ENCODE results near the gene TRMT1. TPM values are rescaled to one million over a fixed set of nuclear protein-coding genes. Genes with fewer than 3 reads are reported as not detected.

The TRMT1 gene
- total RNA-seq, 1 donor from 2014 or later: 3.9 TPM

GRCh38 chr19:13102666-13103580 lies 13.6 kb downstream of the TRMT1 start, which contains the start of gene LYL1:
LYL1 (minus strand) TSS chr19:13102858; CDS start chr19:13101171, 1,687 bp downstream.
- peak; percentile 92 for DNase-seq (ENCODE audit: low spot score)

GRCh38 chr19:13102416-13102665 lies 14.2 kb downstream of the TRMT1 start:
- DNase-seq (ENCODE audit: low spot score): no peak

DNA sequence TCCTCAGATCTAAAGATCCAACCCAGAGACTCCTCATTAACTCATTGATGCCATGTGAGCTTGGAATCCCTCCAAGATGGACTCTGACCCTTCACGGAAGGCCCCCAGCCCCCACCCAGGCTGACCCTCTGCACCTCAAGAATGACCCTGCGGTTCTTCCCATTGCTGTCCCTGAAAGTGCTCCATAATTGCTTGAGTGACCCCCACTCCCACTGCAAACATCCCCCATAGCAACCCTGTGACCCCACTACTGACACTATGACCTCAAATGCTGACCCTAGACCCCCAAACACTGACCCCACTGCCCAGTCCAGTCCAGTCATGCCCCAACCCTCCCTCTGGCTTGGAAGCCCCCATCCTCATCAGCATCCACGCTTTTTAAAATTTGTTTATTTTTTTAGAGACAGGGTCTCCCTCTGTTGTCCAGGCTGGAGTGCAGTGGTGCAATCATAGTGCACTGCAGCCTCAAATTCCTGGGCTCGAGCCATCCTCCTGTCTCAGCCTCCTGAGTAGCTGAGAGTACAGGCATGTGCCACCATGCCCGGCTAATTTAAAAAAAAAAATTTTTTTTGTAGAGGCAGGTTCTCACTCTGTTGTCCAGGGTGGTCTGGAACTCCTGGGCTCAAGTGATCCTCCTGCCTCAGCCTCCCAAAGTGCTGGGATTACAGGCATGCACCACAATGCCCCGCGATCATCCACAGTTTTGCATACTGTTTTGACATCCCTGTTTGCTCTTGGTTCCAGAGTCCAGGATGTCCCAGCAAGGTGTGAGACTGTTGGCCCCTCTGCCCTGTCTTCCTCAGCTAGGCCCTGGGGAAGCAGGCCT lies 14.7 kb downstream of the TRMT1 start:
- no peak for DNase-seq (ENCODE audit: low spot score)

GRCh38 chr19:13100841-13101589 lies 15.5 kb downstream of the TRMT1 start:
- DNase-seq (ENCODE audit: low spot score): no peak

DNA sequence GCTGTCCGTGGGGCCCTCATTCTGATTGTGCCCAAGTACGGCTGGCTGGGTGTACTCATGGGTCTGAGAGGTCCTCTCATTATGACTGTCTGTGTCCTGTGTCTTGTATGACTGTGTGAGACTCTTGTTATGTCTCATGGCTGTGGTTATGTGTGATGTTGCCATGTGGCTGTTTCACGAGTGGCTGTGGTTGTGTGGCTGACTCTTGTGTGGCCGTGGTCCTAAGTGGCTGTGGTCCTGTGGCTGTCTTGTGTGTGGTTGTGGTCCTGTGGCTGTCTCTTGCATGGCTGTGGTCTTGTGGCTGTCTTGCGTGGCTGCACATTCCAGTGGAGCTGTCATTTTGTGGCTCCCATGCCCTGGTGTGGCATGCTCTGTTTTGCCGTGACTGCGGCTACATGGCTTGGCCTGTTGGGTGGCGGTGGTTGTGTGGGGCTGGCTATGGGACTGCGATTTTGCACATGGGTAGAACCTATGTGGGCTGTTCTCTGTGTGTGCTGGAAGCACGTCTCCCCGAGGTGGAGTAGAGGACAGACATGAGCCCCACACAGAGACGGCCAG lies 16.4 kb downstream of the TRMT1 start:
- DNase-seq (ENCODE audit: low spot score): no peak

DNA sequence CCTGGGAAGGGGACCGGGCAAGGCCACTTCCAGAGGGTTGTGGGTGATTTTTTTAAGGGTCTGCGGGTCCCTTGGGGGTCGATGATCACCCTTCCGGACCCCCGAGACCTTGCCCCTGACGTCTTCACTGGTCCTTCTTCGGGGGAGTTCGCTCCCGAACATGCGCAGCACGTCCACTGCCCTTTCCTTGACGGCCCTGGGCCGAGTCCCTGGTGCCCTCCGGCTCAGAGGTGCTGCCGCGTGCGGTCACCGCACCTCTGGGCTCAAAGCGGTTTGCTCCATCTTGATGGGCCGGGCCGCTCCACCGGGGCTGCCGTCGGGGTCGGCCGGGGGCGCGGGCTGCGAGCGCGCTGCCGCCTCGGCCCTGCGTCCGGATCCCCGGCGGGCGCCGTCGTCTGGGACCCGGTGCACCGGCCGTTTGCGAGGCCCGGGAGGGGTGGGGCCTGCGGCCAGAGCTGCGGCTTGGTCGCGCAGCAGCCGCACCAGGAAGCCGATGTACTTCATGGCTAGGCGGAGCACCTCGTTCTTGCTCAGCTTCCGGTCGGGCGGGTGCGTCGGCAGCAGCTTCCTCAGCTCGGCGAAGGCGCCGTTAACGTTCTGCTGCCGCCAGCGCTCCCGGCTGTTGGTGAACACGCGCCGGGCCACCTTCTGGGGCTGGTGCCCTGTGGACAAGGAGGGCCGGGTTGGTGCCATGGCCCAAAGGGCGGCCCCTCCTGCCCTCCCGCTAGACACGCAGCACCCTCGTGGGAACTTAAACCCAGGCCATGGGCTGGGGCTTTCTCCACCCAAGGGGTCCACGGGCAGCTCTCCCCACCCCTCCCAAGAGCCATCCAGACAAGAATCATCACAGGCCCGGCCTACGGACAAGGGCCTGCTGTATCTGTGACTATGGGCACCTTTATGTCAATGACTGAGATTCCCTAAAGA lies 17.2 kb downstream of the TRMT1 start:
- DNase-seq (ENCODE audit: low spot score): no peak

DNA sequence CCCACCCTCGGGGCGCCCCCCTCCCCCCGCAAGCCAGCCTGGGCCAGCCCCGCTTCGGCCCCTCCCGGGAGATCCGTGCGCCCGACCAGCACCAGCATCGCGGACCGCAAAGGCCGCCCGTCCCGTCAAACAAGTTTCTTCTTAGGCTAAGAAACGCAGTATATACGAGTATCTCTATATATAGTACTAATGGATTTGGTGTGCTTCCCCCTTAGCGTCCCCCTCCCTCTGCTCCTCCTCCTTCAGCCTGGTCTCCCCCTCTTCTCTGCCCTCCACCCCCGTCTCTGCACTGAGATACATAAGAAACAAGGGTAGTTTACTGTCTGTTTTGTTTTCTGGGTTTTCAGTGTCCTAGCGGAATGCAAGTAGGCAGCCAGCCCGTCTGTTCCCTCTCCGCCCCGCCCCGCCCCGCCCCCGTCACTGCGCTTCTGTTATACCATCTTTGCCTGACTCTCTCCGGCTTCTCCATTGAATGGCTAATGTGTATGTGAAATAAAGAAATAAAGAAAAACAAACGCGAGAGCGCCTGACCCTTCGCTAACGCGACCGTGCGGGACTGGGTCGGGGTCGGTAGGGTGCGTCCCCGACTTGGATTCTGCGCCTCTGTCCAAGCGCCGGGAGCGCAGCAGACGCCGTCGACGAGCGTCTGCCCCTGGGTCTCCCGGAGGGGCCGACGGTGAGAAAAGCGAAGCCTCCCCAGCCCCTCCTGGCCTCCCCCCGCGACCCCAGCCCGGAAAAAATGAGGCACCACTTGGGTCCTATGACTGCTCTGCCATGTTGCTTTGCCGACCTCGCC lies 18.1 kb downstream of the TRMT1 start:
- peak; percentile 83 for DNase-seq (ENCODE audit: low spot score)

- no peak for DNase-seq (ENCODE audit: low spot score)
These were observed 18.9 kb downstream of the TRMT1 start for GRCh38 chr19:13097463-13098258.

GRCh38 chr19:13097033-13097462 lies 19.5 kb downstream of the TRMT1 start:
- DNase-seq (ENCODE audit: low spot score): no peak

DNA sequence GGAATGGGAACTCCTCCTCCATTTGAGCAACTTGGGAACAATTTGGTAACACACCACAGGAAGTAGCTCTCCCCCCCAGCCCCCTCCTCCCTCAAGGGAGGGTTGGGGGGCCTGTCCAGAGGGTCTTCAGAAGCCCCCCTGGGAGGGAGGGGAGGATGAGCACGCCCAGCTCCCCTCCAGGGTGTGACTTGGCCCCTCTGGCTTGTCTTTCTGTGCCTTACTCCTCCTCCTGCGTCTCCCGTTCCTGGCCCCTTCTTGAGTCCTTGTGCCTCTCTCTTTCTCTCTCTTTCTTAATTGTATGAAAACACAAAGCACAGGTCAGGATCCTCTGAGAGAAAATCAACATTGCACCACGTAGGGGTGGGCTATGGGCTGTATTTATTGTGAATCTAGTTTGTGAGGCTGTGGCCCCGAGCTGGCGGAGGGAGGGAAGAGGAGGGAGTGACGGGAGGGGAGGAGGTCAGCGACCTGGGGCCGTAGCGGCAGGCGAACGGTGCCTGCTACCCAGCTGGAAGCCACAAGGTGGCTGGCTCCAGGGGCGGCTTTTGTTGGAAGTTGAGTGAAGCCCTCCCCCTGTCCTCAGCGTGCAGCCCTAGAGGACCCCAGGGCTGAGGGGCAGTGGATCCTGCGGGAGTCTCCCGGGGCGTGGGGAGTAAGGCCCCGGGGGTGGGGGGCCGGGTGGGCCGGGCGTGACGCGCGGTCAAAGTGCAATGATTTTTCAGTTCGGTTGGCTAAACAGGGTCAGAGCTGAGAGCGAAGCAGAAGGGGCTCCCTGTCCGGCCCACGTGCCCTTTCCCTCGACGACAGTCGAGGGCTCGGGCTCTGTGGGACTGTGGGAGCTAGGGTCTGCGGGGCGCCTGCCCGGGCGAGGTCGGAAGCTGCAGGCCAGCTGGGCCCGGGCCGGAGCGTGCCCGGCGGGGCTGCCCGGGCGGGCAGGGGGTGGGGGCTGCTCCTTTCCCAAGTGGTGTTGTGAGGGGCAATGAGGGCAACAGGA lies 20.3 kb downstream of the TRMT1 start:
- no peak for DNase-seq (ENCODE audit: low spot score)

DNA sequence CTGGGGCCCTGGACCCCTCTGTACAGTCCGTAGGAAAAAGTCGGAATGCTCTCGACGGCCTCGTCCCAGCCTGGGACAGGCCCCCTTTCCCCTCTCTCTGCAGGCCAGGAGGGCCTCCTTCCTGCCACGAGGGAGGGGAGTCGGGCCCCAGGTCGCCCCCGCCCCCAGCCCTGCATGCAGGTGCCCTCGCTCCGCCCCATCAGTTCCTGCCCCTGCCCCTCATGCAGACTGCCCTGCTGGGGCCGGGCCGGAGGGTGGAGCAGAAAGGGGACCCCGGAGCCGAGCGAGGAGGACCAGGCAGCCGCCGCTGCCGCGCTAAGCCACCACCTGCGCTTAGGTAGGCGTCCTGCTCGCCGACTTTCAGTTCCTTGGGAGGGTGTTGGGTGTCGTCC lies 21.2 kb downstream of the TRMT1 start:
- no peak for DNase-seq (ENCODE audit: low spot score)

GRCh38 chr19:13094771-13095392 lies 21.7 kb downstream of the TRMT1 start:
- no peak for DNase-seq (ENCODE audit: low spot score)

- no peak for DNase-seq (ENCODE audit: low spot score)
These were observed 22.4 kb downstream of the TRMT1 start for GRCh38 chr19:13094106-13094504.

DNA sequence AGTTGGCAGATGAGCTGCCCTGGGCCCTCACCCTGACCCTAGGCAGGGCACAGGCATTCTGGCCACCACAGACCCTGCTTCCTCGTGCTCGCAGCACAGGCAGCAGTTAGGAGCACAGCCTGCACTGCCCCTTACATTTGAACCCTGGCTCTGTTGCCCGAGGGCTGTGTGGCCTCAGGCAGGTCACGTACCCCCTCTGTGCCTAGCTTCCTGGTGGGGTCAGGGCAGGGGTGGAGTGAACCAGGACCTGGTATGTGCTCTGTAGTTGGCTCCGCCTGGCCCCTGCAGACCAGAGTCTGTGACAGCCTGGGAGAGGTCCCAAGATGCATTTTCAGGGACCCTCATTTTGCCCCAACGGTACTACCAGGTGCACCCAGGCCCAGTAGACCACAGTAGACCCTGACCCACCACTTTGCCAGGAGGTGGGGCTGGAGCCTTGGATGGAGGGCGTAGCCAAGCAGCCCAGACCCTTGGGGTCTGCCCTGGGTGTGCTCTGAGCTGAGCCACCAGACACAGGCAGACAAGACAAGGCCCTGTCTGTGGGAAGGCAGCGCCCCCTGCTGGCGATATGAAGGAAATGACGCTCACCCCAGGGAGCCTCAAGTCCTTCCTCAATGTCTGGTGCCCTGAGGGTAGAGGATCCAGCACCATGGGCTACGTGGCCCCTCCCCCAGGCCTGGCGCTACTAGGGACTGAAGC lies 23.0 kb downstream of the TRMT1 start:
- peak; percentile 89 for DNase-seq (ENCODE audit: low spot score)

DNA sequence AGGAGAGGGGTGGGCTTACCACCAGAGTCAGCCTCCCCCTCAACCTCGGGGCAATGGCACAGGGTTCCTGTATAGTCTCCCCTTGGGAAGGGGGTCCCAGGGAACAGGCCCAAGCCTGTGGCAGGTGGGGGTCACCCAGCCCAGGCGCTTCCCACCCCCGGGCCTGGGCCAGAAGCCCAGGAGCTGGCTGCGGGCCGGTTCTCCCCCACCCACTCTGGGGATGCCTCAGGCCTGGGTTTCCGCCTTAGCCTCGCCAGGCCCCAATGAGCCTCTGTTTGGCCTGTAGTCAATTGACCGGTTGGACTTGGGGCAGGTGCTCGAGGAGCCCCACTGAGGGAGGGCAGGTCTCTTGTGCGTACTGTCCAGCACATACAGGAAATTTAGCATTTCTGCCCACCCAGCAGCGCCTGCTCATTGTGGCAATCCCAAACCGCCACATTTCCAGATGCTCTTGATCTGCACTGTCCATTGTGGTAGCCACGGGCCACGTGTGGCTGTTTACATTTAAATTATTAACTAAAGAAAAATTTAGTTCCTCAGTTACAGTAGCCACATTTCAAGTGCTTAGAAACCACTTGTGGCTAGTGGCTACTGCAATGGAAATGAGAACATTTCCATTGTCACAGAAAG lies 23.8 kb downstream of the TRMT1 start:
- DNase-seq (ENCODE audit: low spot score): no peak

DNA sequence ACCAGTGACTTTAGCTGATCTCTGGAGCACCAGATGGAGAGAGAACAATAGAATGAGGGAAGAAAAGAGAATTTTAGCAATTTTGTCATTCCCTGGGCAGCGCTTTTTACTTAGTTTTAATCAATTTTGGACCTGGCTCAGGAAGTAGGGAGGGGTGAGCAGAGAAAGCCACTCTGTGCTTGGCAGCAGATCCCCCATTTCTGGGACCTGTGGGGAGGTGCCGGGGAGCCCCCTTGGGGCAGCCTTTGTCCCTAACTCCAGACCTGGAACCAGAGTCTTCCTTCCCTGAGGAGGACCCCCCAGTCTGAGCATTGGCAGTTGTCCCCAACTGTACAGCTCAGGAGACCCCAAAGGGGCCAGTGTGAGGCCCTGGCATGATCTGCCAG lies 24.4 kb downstream of the TRMT1 start:
- DNase-seq (ENCODE audit: low spot score): no peak
